Activated T-cell treated with anti-CD3 and anti-CD28 coated beads, Interleukin-2, amount 50 U/mL, for 48 hours (primary cell): Measurements from ENCODE around the gene CTXN1.

Source experiments
- DNase-seq, 2 experiments: peaks; one replicate each; pipeline ENCODE4 v3.0.0-alpha.2; 2020

CTXN1 gene

GRCh38 chr19:7912697-7913564 lies 13.0 kb downstream of the CTXN1 start:
- no peak for DNase-seq

- no peak for DNase-seq
Measured at GRCh38 chr19:7912144-7912696, 13.7 kb downstream of the CTXN1 start.

- DNase-seq = no peak
Measured at GRCh38 chr19:7911508-7912143, 14.3 kb downstream of the CTXN1 start.

GRCh38 chr19:7910321-7911161 lies 15.4 kb downstream of the CTXN1 start:
- DNase-seq = no peak

GRCh38 chr19:7909471-7910067 lies 16.4 kb downstream of the CTXN1 start:
- no peak for DNase-seq

GRCh38 chr19:7908742-7909461 lies 17.0 kb downstream of the CTXN1 start:
- DNase-seq = no peak

- DNase-seq = no peak
Measured at GRCh38 chr19:7908078-7908699, 17.7 kb downstream of the CTXN1 start.

- no peak for DNase-seq
Measured at GRCh38 chr19:7907544-7907943, 18.4 kb downstream of the CTXN1 start.

GRCh38 chr19:7907122-7907521 lies 18.8 kb downstream of the CTXN1 start:
- DNase-seq = no peak

- DNase-seq = no peak
Measured at GRCh38 chr19:7905859-7906258, 20.1 kb downstream of the CTXN1 start.

GRCh38 chr19:7905268-7905667 lies 20.7 kb downstream of the CTXN1 start:
- no peak for DNase-seq

GRCh38 chr19:7904074-7905020 lies 21.6 kb downstream of the CTXN1 start:
- DNase-seq = peak in 1 of 2 experiments; percentile 73

GRCh38 chr19:7903244-7904073 lies 22.5 kb downstream of the CTXN1 start, which contains the start of gene MAP2K7:
TSS of gene MAP2K7 (plus strand) at chr19:7903877. CDS start at chr19:7903945, 68 bp downstream.
- peak; percentile 100 for DNase-seq

- peak in 1 of 2 experiments; percentile 34 for DNase-seq
Measured at GRCh38 chr19:7902796-7903243, 23.1 kb downstream of the CTXN1 start.

GRCh38 chr19:7901337-7901736 lies 24.6 kb downstream of the CTXN1 start:
- DNase-seq = no peak

GRCh38 chr19:7900931-7901330 lies 25.0 kb downstream of the CTXN1 start:
- no peak for DNase-seq

- DNase-seq = no peak
Measured at GRCh38 chr19:7900401-7900870, 25.5 kb downstream of the CTXN1 start.

GRCh38 chr19:7899751-7900378 lies 26.1 kb downstream of the CTXN1 start:
- no peak for DNase-seq
